GM19023 (cell line): ENCODE results near the gene GPSM3.
A peak's percentile ranks its signal among the peaks of the same experiment; 100 is the strongest.
"Not testable (repeated sequence)": the region's sequence is repeated elsewhere in the genome, so short reads cannot be mapped to it uniquely, and the experiment has no call there.

Experiments
- ATAC-seq: cut with Tn5 transposase; IDR thresholded peaks from one replicate; pipeline ENCODE4 v1.9.1; 2021; ENCODE audit warnings: mild to moderate bottlenecking, moderate library complexity; ENCODE audit not compliant: unreplicated experiment

GPSM3 gene

GRCh38 chr6:32203426-32204267 is 11.2 kb upstream of the GPSM3 start:
- no peak for ATAC-seq

- ATAC-seq: no peak
These were observed 9.7 kb upstream of the GPSM3 start for GRCh38 chr6:32202186-32202585.

- no peak for ATAC-seq
These were observed 8.4 kb upstream of the GPSM3 start for GRCh38 chr6:32200711-32201475.

- ATAC-seq: no peak
These were observed 6.4 kb upstream of the GPSM3 start for GRCh38 chr6:32198866-32199265.

GRCh38 chr6:32198345-32198696 is 5.9 kb upstream of the GPSM3 start:
- no peak for ATAC-seq

GRCh38 chr6:32196682-32197616 is 4.5 kb upstream of the GPSM3 start:
- ATAC-seq: no peak

- ATAC-seq: peak; percentile 76
These were observed 3.6 kb upstream of the GPSM3 start for GRCh38 chr6:32195902-32196681.

GRCh38 chr6:32195652-32195901 is 3.1 kb upstream of the GPSM3 start:
- ATAC-seq: peak; percentile 78

- ATAC-seq: no peak
These were observed 2.6 kb upstream of the GPSM3 start for GRCh38 chr6:32194825-32195651.

- no peak for ATAC-seq
These were observed 1.9 kb upstream of the GPSM3 start for GRCh38 chr6:32194388-32194787.

- ATAC-seq: not testable (repeated sequence)
These were observed 653 bp upstream of the GPSM3 start for GRCh38 chr6:32193096-32193495.

- ATAC-seq: no peak
These were observed 491 bp downstream of the GPSM3 start for GRCh38 chr6:32191696-32192607.

- ATAC-seq: no peak
These were observed 1.3 kb downstream of the GPSM3 start for GRCh38 chr6:32190911-32191677.

- peak; percentile 57 for ATAC-seq
These were observed 2.2 kb downstream of the GPSM3 start, which contains the start of gene PBX2 for GRCh38 chr6:32190054-32190851. Gene PBX2, minus strand, starts transcription at chr6:32190202. Its CDS starts 287 bp downstream, at chr6:32189915.

GRCh38 chr6:32189742-32190053 is 2.7 kb downstream of the GPSM3 start:
- ATAC-seq: no peak

- ATAC-seq: no peak
These were observed 3.2 kb downstream of the GPSM3 start for GRCh38 chr6:32189069-32189741.
